NT2/D1 (cell line): ENCODE results near the gene SAG.

ENCODE experiments used
- YY1 ChIP-seq: IDR thresholded peaks from 2 replicates; pipeline ENCODE4 v1.6.1; 2011; ENCODE audit not compliant: insufficient read length, insufficient read depth
- ZNF274 ChIP-seq: IDR thresholded peaks from 2 replicates; pipeline ENCODE4 v1.6.1; 2011; ENCODE audit warnings: mild to moderate bottlenecking, low read depth, low read length

GRCh38 chr2:233265899-233266431, 41.7 kb upstream of the SAG start:
- TF ChIP-seq ZNF274 = no peak
- no peak for TF ChIP-seq YY1
